ENCODE results near the gene NUDT1.

NUDT1 gene

DNA sequence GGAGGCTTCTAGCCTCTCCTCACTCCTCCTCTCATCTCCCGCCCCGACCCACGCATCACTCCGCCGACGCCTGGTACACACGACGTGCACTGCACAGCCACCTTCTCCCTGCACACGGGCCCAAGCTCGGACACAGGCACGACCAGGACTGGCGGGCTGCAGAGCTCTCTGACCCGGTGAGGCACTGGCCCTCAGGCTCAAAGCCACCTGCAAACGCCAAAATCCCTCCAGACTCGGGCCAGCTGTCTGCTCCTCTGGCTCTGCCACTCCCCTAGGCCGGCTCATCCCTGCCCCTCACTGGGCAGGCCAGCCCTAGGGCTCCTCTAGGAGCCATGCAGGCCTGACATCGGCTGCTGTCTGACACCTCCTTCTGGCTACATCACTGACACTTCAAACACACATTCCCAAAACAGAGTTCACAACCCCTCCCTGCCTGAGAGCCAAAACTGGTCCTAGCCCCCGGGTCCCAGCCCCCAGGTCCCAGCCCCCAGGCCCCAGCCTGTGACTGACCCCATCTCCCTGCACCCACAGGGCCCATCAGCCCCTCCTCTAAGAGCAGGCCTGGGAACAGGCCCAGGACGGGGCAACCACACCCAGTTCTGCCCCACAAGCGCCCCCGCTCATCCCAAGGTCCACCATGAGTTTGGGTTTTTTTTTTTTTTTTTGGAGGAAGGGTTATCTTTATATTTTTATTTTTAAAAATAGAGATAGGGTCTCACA lies 44.4 kb upstream of the NUDT1 start:
- no peak for DNase-seq (ENCODE audit: low read depth)
- TF ChIP-seq, protein P1, sequence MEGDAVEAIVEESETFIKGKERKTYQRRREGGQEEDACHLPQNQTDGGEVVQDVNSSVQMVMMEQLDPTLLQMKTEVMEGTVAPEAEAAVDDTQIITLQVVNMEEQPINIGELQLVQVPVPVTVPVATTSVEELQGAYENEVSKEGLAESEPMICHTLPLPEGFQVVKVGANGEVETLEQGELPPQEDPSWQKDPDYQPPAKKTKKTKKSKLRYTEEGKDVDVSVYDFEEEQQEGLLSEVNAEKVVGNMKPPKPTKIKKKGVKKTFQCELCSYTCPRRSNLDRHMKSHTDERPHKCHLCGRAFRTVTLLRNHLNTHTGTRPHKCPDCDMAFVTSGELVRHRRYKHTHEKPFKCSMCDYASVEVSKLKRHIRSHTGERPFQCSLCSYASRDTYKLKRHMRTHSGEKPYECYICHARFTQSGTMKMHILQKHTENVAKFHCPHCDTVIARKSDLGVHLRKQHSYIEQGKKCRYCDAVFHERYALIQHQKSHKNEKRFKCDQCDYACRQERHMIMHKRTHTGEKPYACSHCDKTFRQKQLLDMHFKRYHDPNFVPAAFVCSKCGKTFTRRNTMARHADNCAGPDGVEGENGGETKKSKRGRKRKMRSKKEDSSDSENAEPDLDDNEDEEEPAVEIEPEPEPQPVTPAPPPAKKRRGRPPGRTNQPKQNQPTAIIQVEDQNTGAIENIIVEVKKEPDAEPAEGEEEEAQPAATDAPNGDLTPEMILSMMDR (IDR thresholded peaks at IDR 0.05; ENCODE audit: control insufficient read depth, insufficient read depth, low read depth, low read length, missing control alignments): no peak
- no peak overlapping the region for H3K4me3 ChIP-seq (ENCODE audit: control insufficient read depth, low read depth, low read length)

DNA sequence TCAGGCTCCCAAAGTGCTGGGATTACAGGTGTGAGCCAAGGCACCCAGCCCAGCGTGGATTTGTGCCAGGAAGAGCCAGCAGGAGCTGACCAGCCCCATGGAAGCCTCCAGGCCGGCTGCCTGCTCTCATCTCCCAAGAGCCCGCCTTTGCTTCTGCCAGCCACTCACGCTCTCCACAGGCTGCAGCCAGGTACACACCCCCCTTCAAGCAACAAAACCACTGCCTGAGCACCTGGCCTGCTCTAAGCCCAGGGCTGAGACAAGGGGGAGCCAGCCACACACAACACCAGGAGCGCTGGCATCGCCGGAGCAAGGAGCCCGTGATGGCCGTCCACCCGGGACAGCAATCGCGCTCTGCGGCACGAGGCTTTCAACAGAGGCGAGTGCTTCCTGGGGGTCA lies 43.8 kb upstream of the NUDT1 start:
- DNase-seq (ENCODE audit: low read depth): no peak
- TF ChIP-seq, protein P1 (IDR thresholded peaks at IDR 0.05; ENCODE audit: control insufficient read depth, insufficient read depth, low read depth, low read length, missing control alignments): no peak
- no peak overlapping the region for H3K4me3 ChIP-seq (ENCODE audit: control insufficient read depth, low read depth, low read length)

DNA sequence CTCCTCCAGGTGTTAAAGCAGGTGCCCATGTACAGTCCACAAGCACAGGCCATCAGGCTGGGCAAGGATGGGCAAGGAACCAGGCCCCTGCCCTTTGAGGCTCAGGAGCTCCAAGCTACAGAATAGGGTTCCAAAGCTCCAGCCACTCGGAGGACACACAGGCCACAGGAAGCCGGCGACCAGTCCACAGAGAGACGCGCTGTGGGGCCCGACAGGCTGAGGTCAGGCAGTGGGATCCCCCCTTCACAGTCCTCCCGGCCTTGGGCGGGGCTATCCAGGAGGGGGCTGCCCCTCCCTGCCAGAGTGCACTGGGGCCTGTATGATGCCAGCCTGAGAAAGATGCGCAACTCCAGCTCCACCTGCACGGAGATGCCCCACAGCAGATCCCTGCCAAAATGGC lies 43.3 kb upstream of the NUDT1 start:
- no peak overlapping the region for H3K4me3 ChIP-seq (ENCODE audit: control insufficient read depth, low read depth, low read length)
- DNase-seq (ENCODE audit: low read depth): no peak
- TF ChIP-seq, protein P1 (IDR thresholded peaks at IDR 0.05; ENCODE audit: control insufficient read depth, insufficient read depth, low read depth, low read length, missing control alignments): no peak

DNA sequence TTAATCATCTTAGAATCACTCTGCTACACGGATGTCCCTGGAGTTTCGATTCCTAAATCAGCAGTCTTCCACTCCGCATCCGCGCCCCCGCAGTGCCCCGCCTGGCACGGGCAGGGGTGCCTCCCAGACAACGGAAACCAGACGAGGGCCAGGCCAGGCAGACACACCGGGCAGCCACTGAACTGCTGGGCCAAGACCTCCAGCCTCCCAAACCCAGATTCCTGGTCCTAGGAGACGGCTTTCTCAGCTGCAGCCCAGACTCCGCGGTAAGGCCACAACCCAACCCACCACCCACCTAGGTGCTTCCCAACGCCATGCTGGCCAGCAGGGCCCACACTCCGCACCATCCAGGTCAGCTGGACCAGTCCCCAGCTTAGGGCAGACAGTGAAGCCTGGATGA lies 42.5 kb upstream of the NUDT1 start:
- DNase-seq (ENCODE audit: low read depth): no peak
- TF ChIP-seq, protein P1 (IDR thresholded peaks at IDR 0.05; ENCODE audit: control insufficient read depth, insufficient read depth, low read depth, low read length, missing control alignments): no peak
- H3K4me3 ChIP-seq (ENCODE audit: control insufficient read depth, low read depth, low read length): no peak overlapping the region

DNA sequence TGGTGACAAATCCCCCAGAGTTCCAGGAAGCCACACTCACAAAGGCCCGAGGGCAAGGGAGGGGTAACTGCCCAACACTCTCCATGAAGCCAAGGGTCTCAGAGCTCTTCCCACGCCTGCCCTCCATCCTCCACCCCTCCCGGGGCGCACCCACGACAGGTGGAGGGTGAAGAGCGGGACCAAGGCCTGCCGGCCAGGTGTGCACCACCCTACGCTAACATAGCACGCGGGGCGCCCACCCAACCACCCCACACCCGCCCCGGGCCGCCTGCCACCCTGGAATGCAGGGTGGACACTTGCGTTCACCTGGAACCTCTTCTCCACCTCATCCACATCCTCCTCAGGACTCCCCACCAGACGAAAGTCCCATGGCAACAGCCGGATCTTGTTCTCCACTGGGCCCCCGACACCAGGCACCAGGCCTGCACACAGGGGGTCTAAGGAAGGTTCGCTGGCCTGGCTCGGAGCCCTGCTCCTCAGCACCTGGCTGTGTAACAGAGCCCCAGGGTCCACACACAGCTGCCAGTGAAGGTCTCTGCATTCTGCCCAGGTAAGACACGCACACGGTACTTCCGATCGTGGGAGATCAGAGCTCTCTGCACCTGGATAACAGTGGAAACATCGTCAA lies 42.0 kb upstream of the NUDT1 start:
- TF ChIP-seq, protein P1 (IDR thresholded peaks at IDR 0.05; ENCODE audit: control insufficient read depth, insufficient read depth, low read depth, low read length, missing control alignments): no peak

DNA sequence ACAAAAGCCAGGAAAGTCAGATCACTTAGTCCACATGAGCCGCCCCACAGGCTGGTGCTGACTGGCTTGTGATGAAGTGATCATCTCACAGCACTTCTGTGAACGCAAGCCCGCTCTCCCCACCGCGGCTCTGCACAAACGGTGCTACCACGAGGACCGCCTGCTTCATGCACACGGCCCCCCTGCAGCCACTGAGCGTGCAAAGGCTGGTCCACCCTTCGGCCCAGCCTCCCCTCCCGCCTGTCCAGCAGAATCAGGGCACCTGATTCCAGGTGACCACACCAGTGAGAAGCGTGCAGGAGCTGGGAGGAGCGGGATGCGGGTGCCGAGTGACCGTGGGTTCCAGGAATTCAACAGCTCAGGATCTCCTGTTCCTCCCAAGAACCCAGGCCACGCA lies 41.4 kb upstream of the NUDT1 start:
- TF ChIP-seq, protein P1 (IDR thresholded peaks at IDR 0.05; ENCODE audit: control insufficient read depth, insufficient read depth, low read depth, low read length, missing control alignments): no peak
- DNase-seq (ENCODE audit: low read depth): no peak

More for the DNA sequence above, 42.0 kb upstream of the NUDT1 start:
- DNase-seq (ENCODE audit: low read depth): no peak
- H3K4me3 ChIP-seq (ENCODE audit: control insufficient read depth, low read depth, low read length): no peak overlapping the region

More for the DNA sequence above, 41.4 kb upstream of the NUDT1 start:
- H3K4me3 ChIP-seq (ENCODE audit: control insufficient read depth, low read depth, low read length): no peak overlapping the region

All from AG09309 (cell line).